IMR-90 (cell line): ENCODE results near the gene CHRNA5. TPM values are rescaled to one million over a fixed set of nuclear protein-coding genes. Genes with fewer than 3 reads are reported as not detected.

Experiments used
- ATAC-seq: fragments of 200-7000 bp; cut with Tn5 transposase; 2 replicates; pipeline ENCODE4 v1.9.1; 2020; ENCODE audit warnings: low read depth, mild to moderate bottlenecking, moderate library complexity
- BruUV-seq: library from RNA; stranded (reverse); fragments of 400-500 nt; replicated peaks from 2 replicates; lab custom pipeline; 2021; lab: Mats Ljungman, UMichigan
- CTCF ChIA-PET: fragments of 300-600 bp; formaldehyde crosslinking; extraction: SDS; loops from one replicate; lab custom pipeline; 2021; ENCODE audit warnings: antibody characterized with exemption; lab: Yijun Ruan, JAX
- POLR2A ChIA-PET: fragments of 300-600 bp; sonication (Branson Sonifier 250); formaldehyde crosslinking; loops from one replicate; lab custom pipeline; 2022; ENCODE audit warnings: antibody characterized with exemption; ENCODE audit not compliant: unreplicated experiment; lab: Charles Lee
- DNase-seq: peaks from one replicate; pipeline ENCODE4 v3.0.0; 2013
- H2AFZ ChIP-seq: replicated peaks from 2 replicates; pipeline ENCODE3; 2013; ENCODE audit warnings: low read length, mild to moderate bottlenecking; ENCODE audit not compliant: poor library complexity
- H2AK5ac ChIP-seq: 2 replicates; pipeline ENCODE4 v1.6.1; 2013; ENCODE audit warnings: low read depth, low read length, inconsistent platforms
- H2AK9ac ChIP-seq: replicated peaks from 2 replicates; pipeline ENCODE3; 2013; ENCODE audit warnings: mild to moderate bottlenecking, low read depth, low read length, moderate library complexity; ENCODE audit not compliant: poor library complexity
- H2BK120ac ChIP-seq: 2 replicates; pipeline ENCODE4 v1.6.1; 2013; ENCODE audit warnings: low read depth, low read length, inconsistent platforms
- H2BK15ac ChIP-seq: 3 replicates; pipeline ENCODE4 v1.6.1; 2013; ENCODE audit warnings: low read depth, low read length, inconsistent platforms
- H2BK20ac ChIP-seq: 2 replicates; pipeline ENCODE4 v1.6.1; 2013; ENCODE audit warnings: low read depth, mild to moderate bottlenecking, inconsistent platforms, low read length, moderate library complexity
- H2BK5ac ChIP-seq: 2 replicates; pipeline ENCODE4 v1.6.1; 2013; ENCODE audit warnings: mild to moderate bottlenecking, low read depth, low read length, inconsistent platforms; ENCODE audit not compliant: poor library complexity, severe bottlenecking
- H3K14ac ChIP-seq: replicated peaks from 2 replicates; pipeline ENCODE4 v1.6.1; 2013; ENCODE audit warnings: low read depth, low read length, inconsistent platforms
- H3K18ac ChIP-seq: 2 replicates; pipeline ENCODE4 v1.6.1; 2013; ENCODE audit warnings: low read depth, low read length, control low read depth
- H3K23ac ChIP-seq: 2 replicates; pipeline ENCODE4 v1.6.1; 2013; ENCODE audit warnings: low read depth, low read length, inconsistent platforms
- H3K27ac ChIP-seq: 2 replicates; pipeline ENCODE4 v1.5.1; 2013; ENCODE audit warnings: mild to moderate bottlenecking, control low read depth, low read length; ENCODE audit not compliant: insufficient read depth
- H3K27me3 ChIP-seq: 2 replicates; pipeline ENCODE4 v1.6.1; 2013; ENCODE audit warnings: low read length; ENCODE audit not compliant: control insufficient read depth, insufficient read depth
- H3K36me3 ChIP-seq: 2 replicates; pipeline ENCODE4 v1.6.1; 2013; ENCODE audit warnings: low read length, mixed read lengths; ENCODE audit not compliant: control insufficient read depth, insufficient read depth
- H3K4ac ChIP-seq: 2 replicates; pipeline ENCODE4 v1.6.1; 2013; ENCODE audit warnings: low read depth, low read length, inconsistent platforms
- H3K4me1 ChIP-seq: 2 replicates; pipeline ENCODE4 v1.6.1; 2013; ENCODE audit warnings: low read length, mixed read lengths; ENCODE audit not compliant: control insufficient read depth, insufficient read depth
- H3K4me2 ChIP-seq: 2 replicates; pipeline ENCODE4 v1.6.1; 2013; ENCODE audit warnings: low read depth, mild to moderate bottlenecking, control low read depth, low read length, moderate library complexity
- H3K4me3 ChIP-seq: 2 replicates; pipeline ENCODE4 v1.5.1; 2013; ENCODE audit warnings: low read depth, mild to moderate bottlenecking, control low read depth, low read length, moderate library complexity; ENCODE audit not compliant: insufficient read depth
- H3K56ac ChIP-seq: 2 replicates; pipeline ENCODE4 v1.6.1; 2013; ENCODE audit warnings: low read length, inconsistent platforms; ENCODE audit not compliant: insufficient read depth; ENCODE audit errors: extremely low read depth
- H3K79me1 ChIP-seq, 2 experiments: 2 replicates each; pipeline ENCODE4 v1.6.1; 2013; ENCODE audit warnings: low read length in 2 of 2, inconsistent platforms in 1 of 2, low read depth in 1 of 2
- H3K9ac ChIP-seq: 2 replicates; pipeline ENCODE4 v1.6.1; 2013; ENCODE audit warnings: low read depth, low read length, control low read depth
- H3K9me1 ChIP-seq: 2 replicates; pipeline ENCODE4 v1.6.1; 2013; ENCODE audit warnings: low read length, inconsistent platforms; ENCODE audit not compliant: insufficient read depth
- H3K9me3 ChIP-seq: 2 replicates; pipeline ENCODE4 v1.6.1; 2013; ENCODE audit warnings: low read length; ENCODE audit not compliant: control insufficient read depth, insufficient read depth
- H4K20me1 ChIP-seq: 2 replicates; pipeline ENCODE4 v1.6.1; 2013; ENCODE audit warnings: low read length, inconsistent platforms; ENCODE audit not compliant: insufficient read depth
- H4K5ac ChIP-seq: 2 replicates; pipeline ENCODE4 v1.6.1; 2013; ENCODE audit warnings: mild to moderate bottlenecking, low read depth, low read length, control low read depth
- H4K8ac ChIP-seq, 2 experiments: 2 replicates each; pipeline ENCODE4 v1.6.1; 2013; ENCODE audit warnings: low read depth in 2 of 2, low read length in 2 of 2, control low read depth in 1 of 2, inconsistent platforms in 1 of 2
- H4K91ac ChIP-seq: 2 replicates; pipeline ENCODE4 v1.6.1; 2013; ENCODE audit warnings: low read depth, low read length, inconsistent platforms; ENCODE audit not compliant: insufficient read depth
- BHLHE40 ChIP-seq: fragments of 150-350 bp; IDR thresholded peaks from 2 replicates; pipeline ENCODE4 v1.6.1; 2016; ENCODE audit warnings: mild to moderate bottlenecking, low read depth, low read length
- CEBPB ChIP-seq: IDR thresholded peaks from 2 replicates; pipeline ENCODE4 v1.6.1; 2012; ENCODE audit warnings: low read depth, low read length, improper control_type of control experiment
- CHD1 ChIP-seq: IDR thresholded peaks from 2 replicates; pipeline ENCODE4 v1.6.1; 2012; ENCODE audit warnings: low read depth, low read length, improper control_type of control experiment
- FOS ChIP-seq: fragments of 150-350 bp; IDR thresholded peaks from 2 replicates; pipeline ENCODE4 v1.6.1; 2016; ENCODE audit warnings: low read depth, low read length
- MAFK ChIP-seq: IDR thresholded peaks from 2 replicates; pipeline ENCODE4 v1.6.1; 2012; ENCODE audit warnings: low read depth, low read length, improper control_type of control experiment
- MAZ ChIP-seq: IDR thresholded peaks from 2 replicates; pipeline ENCODE4 v1.6.1; 2012; ENCODE audit warnings: low read depth, mild to moderate bottlenecking, low read length, improper control_type of control experiment, moderate library complexity, borderline replicate concordance
- MXI1 ChIP-seq: IDR thresholded peaks from 2 replicates; pipeline ENCODE4 v1.6.1; 2012; ENCODE audit warnings: low read depth, mild to moderate bottlenecking, low read length, moderate library complexity, borderline replicate concordance
- NFE2L2 ChIP-seq: fragments of 150-350 bp; IDR thresholded peaks from 2 replicates; pipeline ENCODE4 v1.6.1; 2016; ENCODE audit warnings: low read depth, mild to moderate bottlenecking, low read length
- POLR2A ChIP-seq: IDR thresholded peaks from 2 replicates; pipeline ENCODE4 v1.6.1; 2012; ENCODE audit warnings: mild to moderate bottlenecking, low read depth, low read length
- RAD21 ChIP-seq: IDR thresholded peaks from 2 replicates; pipeline ENCODE4 v1.6.1; 2012; ENCODE audit warnings: low read length, improper control_type of control experiment
- RCOR1 ChIP-seq: IDR thresholded peaks from 2 replicates; pipeline ENCODE4 v1.6.1; 2012; ENCODE audit warnings: mild to moderate bottlenecking, low read length, improper control_type of control experiment; ENCODE audit not compliant: insufficient replicate concordance
- RFX5 ChIP-seq: IDR thresholded peaks from 2 replicates; pipeline ENCODE4 v1.8.0; 2012; ENCODE audit warnings: low read depth, mild to moderate bottlenecking, low read length, moderate library complexity
- WGBS, 2 experiments: methylation state at CpG; one replicate each; pipeline versions ENCODE4 v1.1.5 to v1.1.7; 2013; ENCODE audit warnings: missing lambda C conversion rate in 2 of 2; ENCODE audit not compliant: insufficient read length in 1 of 2; ENCODE audit errors: extremely low coverage in 2 of 2; 5-methylcytosine and 5-hydroxymethylcytosine counted together
- dilution Hi-C: fragments of 300-500 bp; cut with HindIII; formaldehyde crosslinking; loops from one replicate; pipeline ENCODE4 v1.14.3; 2018; ENCODE audit warnings: low sequenced_read_pairs; ENCODE audit not compliant: unreplicated experiment
- in situ Hi-C: fragments of 300-500 bp; cut with MboI; formaldehyde crosslinking; loops from 3 replicates; pipeline ENCODE4 v1.14.3; 2019; ENCODE audit warnings: low sequenced_read_pairs, inconsistent platforms, mixed read lengths
- intact Hi-C: fragments of 100-400 bp; cut with micrococcal nuclease; formaldehyde crosslinking; loops from 2 replicates; pipeline ENCODE4 v1.10.0; 2022
- polyA plus RNA-seq, 3 experiments: library from polyadenylated mRNA; depleted of rRNA; stranded (reverse); fragments of >200 nt; gene quantifications; 2 replicates each; pipeline ENCODE4 v1.2.3, GENCODE V29; 2012; ENCODE audit warnings: low replicate concordance in 1 of 3
- total RNA-seq: library from RNA; depleted of rRNA; stranded (reverse); fragments of >200 nt; gene quantifications from 2 replicates; pipeline ENCODE4 v1.2.3, GENCODE V29; 2012
- TF ChIP-seq, protein P1 (sequence below): conservative IDR thresholded peaks from 2 replicates; pipeline ENCODE4 v1.5.1; 2012; ENCODE audit warnings: mild to moderate bottlenecking, low read depth, low read length, improper control_type of control experiment
- TF ChIP-seq, protein P2 (sequence below): fragments of 150-350 bp; IDR thresholded peaks from 2 replicates; pipeline ENCODE4 v1.6.1; 2017; ENCODE audit warnings: mild to moderate bottlenecking, antibody characterized with exemption, low read length, low read depth
- TF ChIP-seq, protein P3 (sequence below): fragments of 150-350 bp; IDR thresholded peaks from 2 replicates; pipeline ENCODE4 v1.6.1; 2016; ENCODE audit warnings: low read depth, mild to moderate bottlenecking, low read length, moderate library complexity, borderline replicate concordance

CHRNA5 gene
- total and polyA plus RNA-seq, 2 of the 4 experiments (the other 2 are of a cell fraction): 0.54 to 0.94 TPM

DNA sequence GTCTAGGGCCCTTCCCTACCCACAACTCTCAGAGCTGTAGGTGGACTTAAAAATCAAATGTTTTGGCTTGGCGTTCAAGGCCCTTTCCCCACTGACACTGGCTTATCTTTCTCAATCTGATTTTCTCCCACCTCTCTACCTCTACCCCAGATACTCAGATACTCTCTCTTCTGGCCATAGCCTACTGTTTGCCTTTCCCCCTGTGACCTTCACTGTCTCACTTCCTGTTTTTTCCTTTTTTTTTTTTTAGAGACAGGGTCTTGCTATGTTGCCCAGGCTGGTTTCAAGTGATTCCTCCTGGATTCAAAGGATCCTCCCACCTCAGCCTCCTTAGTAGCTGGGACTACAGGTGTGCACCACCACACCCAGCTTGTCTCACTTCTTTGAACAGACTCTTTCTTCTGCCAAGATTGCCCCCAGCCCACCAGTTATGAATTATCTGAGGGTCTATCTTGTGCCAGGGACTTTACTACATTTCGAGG lies 71.1 kb downstream of the CHRNA5 start:
- CTCF ChIA-PET: no interaction called here
- in situ Hi-C loops: no loop called here
- no peak overlapping the region for H3K27ac ChIP-seq

More for the DNA sequence above, 71.1 kb downstream of the CHRNA5 start:
- Histone ChIP-seq H2BK15ac (no peak overlapping the region), H3K56ac (no peak overlapping the region), H2BK20ac (no peak overlapping the region), H3K14ac (no peak overlapping the region), H3K9me3 (peaks cover 5% of the 10 kb centered on the region), H3K9ac (no peak overlapping the region), H3K9me1 (no peaks in the 10 kb centered on the region), H4K8ac (no peak overlapping the region), H3K4me3 (no peak overlapping the region), H2BK5ac (no peak overlapping the region), H2AK5ac (no peak overlapping the region), H3K18ac (no peak overlapping the region), H3K36me3 (no peaks in the 10 kb centered on the region), H2AK9ac (no peak overlapping the region), H3K4ac (no peak overlapping the region), H2BK120ac (no peak overlapping the region), H3K27me3 (peaks cover 45% of the 10 kb centered on the region), H4K5ac (no peak overlapping the region), H3K79me1 (no peaks in the 10 kb centered on the region), H3K4me1 (no peaks in the 10 kb centered on the region), H3K23ac (no peak overlapping the region), H4K20me1 (no peaks in the 10 kb centered on the region), H3K4me2 (no peak overlapping the region), H2AFZ (no peak overlapping the region), H4K91ac (no peak overlapping the region)
- POLR2A ChIA-PET: no interaction called here
- ATAC-seq (no peak), DNase-seq (no peak)
- BruUV-seq: no TSS peak
- dilution Hi-C loops: no loop called here
- no peak for TF ChIP-seq BHLHE40
- TF ChIP-seq, protein P1, sequence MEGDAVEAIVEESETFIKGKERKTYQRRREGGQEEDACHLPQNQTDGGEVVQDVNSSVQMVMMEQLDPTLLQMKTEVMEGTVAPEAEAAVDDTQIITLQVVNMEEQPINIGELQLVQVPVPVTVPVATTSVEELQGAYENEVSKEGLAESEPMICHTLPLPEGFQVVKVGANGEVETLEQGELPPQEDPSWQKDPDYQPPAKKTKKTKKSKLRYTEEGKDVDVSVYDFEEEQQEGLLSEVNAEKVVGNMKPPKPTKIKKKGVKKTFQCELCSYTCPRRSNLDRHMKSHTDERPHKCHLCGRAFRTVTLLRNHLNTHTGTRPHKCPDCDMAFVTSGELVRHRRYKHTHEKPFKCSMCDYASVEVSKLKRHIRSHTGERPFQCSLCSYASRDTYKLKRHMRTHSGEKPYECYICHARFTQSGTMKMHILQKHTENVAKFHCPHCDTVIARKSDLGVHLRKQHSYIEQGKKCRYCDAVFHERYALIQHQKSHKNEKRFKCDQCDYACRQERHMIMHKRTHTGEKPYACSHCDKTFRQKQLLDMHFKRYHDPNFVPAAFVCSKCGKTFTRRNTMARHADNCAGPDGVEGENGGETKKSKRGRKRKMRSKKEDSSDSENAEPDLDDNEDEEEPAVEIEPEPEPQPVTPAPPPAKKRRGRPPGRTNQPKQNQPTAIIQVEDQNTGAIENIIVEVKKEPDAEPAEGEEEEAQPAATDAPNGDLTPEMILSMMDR: no peak
- TF ChIP-seq, protein P2, sequence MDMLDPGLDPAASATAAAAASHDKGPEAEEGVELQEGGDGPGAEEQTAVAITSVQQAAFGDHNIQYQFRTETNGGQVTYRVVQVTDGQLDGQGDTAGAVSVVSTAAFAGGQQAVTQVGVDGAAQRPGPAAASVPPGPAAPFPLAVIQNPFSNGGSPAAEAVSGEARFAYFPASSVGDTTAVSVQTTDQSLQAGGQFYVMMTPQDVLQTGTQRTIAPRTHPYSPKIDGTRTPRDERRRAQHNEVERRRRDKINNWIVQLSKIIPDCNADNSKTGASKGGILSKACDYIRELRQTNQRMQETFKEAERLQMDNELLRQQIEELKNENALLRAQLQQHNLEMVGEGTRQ: no peak
- no peak for TF ChIP-seq POLR2A
- TF ChIP-seq CEBPB: no peak
- no peak for TF ChIP-seq CHD1
- TF ChIP-seq NFE2L2: no peak
- TF ChIP-seq RCOR1: no peak
- TF ChIP-seq RAD21: no peak
- TF ChIP-seq, protein P3, sequence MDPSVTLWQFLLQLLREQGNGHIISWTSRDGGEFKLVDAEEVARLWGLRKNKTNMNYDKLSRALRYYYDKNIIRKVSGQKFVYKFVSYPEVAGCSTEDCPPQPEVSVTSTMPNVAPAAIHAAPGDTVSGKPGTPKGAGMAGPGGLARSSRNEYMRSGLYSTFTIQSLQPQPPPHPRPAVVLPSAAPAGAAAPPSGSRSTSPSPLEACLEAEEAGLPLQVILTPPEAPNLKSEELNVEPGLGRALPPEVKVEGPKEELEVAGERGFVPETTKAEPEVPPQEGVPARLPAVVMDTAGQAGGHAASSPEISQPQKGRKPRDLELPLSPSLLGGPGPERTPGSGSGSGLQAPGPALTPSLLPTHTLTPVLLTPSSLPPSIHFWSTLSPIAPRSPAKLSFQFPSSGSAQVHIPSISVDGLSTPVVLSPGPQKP: no peak
- no peak for TF ChIP-seq FOS
- TF ChIP-seq MXI1: no peak
- no peak for TF ChIP-seq MAFK
- TF ChIP-seq MAZ: no peak
- TF ChIP-seq RFX5: no peak
- intact Hi-C loops: loop anchor here (5.0 kb wide), 1 partner anchor 376 kb away; no protein-coding TSS in a partner anchor
- WGBS, 2 experiments: 49% methylated on average over 2 of the region's 2 CpGs; no CpG with 5 or more reads in 1 of the 2 experiments
